Esophagus squamous epithelium (tissue), 5 donors: ENCODE data around the gene MOCOS. TPM values are rescaled to one million over a fixed set of nuclear protein-coding genes. Genes with fewer than 3 reads are reported as not detected.

Source experiments
- DNase-seq: peaks from one replicate; lab custom pipeline; 2025; lab: John Stamatoyannopoulos, UW
- H3K27ac ChIP-seq, 4 donors: fragments of 200-600 bp; sonication (generic); one replicate each; pipeline ENCODE4 v1.5.1; 2016 to 2019; ENCODE audit warnings: mild to moderate bottlenecking in 1 of 4
- H3K27me3 ChIP-seq, 4 donors: fragments of 200-600 bp; sonication (generic); 1 replicate in 3 of 4; 2 replicates in 1 of 4; pipeline versions ENCODE4 v1.5.1 to v1.6.0; 2017 to 2021; ENCODE audit warnings: antibody characterized with exemption in 1 of 4
- H3K36me3 ChIP-seq, 3 donors: fragments of 200-600 bp; sonication (generic); one replicate each; pipeline ENCODE4 v1.5.1; 2016 to 2019
- H3K4me1 ChIP-seq, 3 donors: fragments of 200-600 bp; sonication (generic); one replicate each; pipeline ENCODE4 v1.5.1; 2017 to 2019
- H3K4me3 ChIP-seq, 4 donors: fragments of 200-600 bp; sonication (generic); 1 replicate in 3 of 4; 2 replicates in 1 of 4; pipeline ENCODE4 v1.5.1; 2016 to 2019; ENCODE audit warnings: mild to moderate bottlenecking in 2 of 4, moderate library complexity in 1 of 4
- H3K9me3 ChIP-seq, 3 donors: fragments of 200-600 bp; sonication (generic); one replicate each; pipeline ENCODE4 v1.5.1; 2016 to 2019
- CTCF ChIP-seq, 6 experiments: fragments of 450-650 bp in 4 of 6; fragments of 200-600 bp in 2 of 6; sonication (generic) in 2 of 6; IDR thresholded peaks; one replicate each; pipeline ENCODE4 v1.5.1; 2016 to 2019; ENCODE audit warnings: antibody characterized with exemption in 6 of 6, mild to moderate bottlenecking in 4 of 6, moderate library complexity in 4 of 6
- POLR2A ChIP-seq, 4 donors: fragments of 450-650 bp; IDR thresholded peaks; one replicate each; pipeline ENCODE4 v1.6.1; 2017; ENCODE audit warnings: antibody characterized with exemption in 4 of 4, mild to moderate bottlenecking in 4 of 4, moderate library complexity in 3 of 4
- WGBS, 2 donors: methylation state at CpG; one replicate each; pipeline ENCODE4 v1.1.5; 2018; 5-methylcytosine and 5-hydroxymethylcytosine counted together
- intact Hi-C: fragments of 100-400 bp; cut with DNase I; formaldehyde crosslinking; loops from one replicate; pipeline ENCODE4 v1.15.0; 2022
- total RNA-seq, 4 donors: library from RNA; depleted of rRNA; stranded (reverse); fragments of >200 nt; gene quantifications; one replicate each; pipeline ENCODE4 v1.1.0, GENCODE V29; 2016
- donor health status: DM: yes; HTN: yes; CAD: no.

MOCOS gene
- total RNA-seq, 4 donors from 2014 or later: 4.4 to 11.8 (median 7.0) TPM

GRCh38 chr18:36250827-36251226, 63.5 kb downstream of the MOCOS start:
- no peaks in the 10 kb centered on the region for H3K4me1 ChIP-seq
- no peak overlapping the region for H3K4me3 ChIP-seq
- peaks cover 0 to 12% (median 0%) of the 10 kb centered on the region in 3 donors for H3K9me3 ChIP-seq
- 70 to 87% methylated on average over 2 of the region's 2 CpGs for WGBS, 2 donors
- H3K36me3 ChIP-seq: peaks cover 0 to 18% (median 0%) of the 10 kb centered on the region in 3 donors
- no peak for DNase-seq
- no peak overlapping the region for H3K27ac ChIP-seq
- no peaks in the 10 kb centered on the region for H3K27me3 ChIP-seq
- TF ChIP-seq CTCF (IDR thresholded peaks at IDR 0.05) (no peak), POLR2A (IDR thresholded peaks at IDR 0.05) (no peak)
- intact Hi-C loops: no loop called here

- Histone ChIP-seq H3K9me3 (no peaks in the 10 kb centered on the region), H3K27ac (no peak overlapping the region), H3K27me3 (no peaks in the 10 kb centered on the region), H3K4me3 (no peak overlapping the region), H3K4me1 (no peaks in the 10 kb centered on the region), H3K36me3 (peaks cover 0 to 11% (median 0%) of the 10 kb centered on the region in 3 donors)
- TF ChIP-seq POLR2A (IDR thresholded peaks at IDR 0.05): no peak
- no peak for TF ChIP-seq CTCF (IDR thresholded peaks at IDR 0.05)
- 80% methylated on average over 10 of the region's 10 CpGs for WGBS, 2 donors
- intact Hi-C loops: no loop called here
- no peak for DNase-seq
Observed at GRCh38 chr18:36255072-36255698, 67.9 kb downstream of the MOCOS start.

- H3K9me3 ChIP-seq: no peaks in the 10 kb centered on the region
- 93% methylated on average over 7 of the region's 7 CpGs for WGBS, 2 donors
- H3K27ac ChIP-seq: no peak overlapping the region
- intact Hi-C loops: no loop called here
- no peak overlapping the region for H3K4me3 ChIP-seq
- H3K4me1 ChIP-seq: no peaks in the 10 kb centered on the region
- DNase-seq: no peak
- H3K27me3 ChIP-seq: no peaks in the 10 kb centered on the region
- no peak for TF ChIP-seq POLR2A (IDR thresholded peaks at IDR 0.05)
- TF ChIP-seq CTCF (IDR thresholded peaks at IDR 0.05): no peak
- peaks cover 0 to 17% (median 0%) of the 10 kb centered on the region in 3 donors for H3K36me3 ChIP-seq
Observed at GRCh38 chr18:36256094-36256493, 68.8 kb downstream of the MOCOS start.

DNA sequence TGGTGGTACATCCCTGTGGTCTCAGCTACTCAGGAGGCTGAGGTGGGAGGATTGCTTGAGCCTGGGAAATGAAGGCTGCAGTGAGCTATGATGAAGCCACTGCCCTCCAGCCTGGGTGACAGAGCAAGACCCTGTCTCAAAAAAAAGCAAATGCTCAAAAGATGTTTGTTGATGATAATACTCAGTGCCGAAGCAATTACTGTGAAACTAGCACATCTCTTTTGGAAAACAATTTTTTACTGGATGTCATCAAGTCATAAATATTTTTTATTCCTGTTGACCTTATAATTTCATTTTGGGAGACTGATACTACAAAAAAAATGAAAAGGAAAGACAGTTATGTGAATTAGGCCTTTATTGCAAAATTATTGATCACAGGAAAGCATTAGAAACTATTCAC, 75.7 kb downstream of the MOCOS start:
- no peak for DNase-seq
- Histone ChIP-seq H3K27ac (no peak overlapping the region), H3K27me3 (no peaks in the 10 kb centered on the region), H3K4me3 (no peak overlapping the region), H3K9me3 (no peaks in the 10 kb centered on the region), H3K36me3 (peaks cover 0 to 10% (median 0%) of the 10 kb centered on the region in 3 donors), H3K4me1 (no peaks in the 10 kb centered on the region)
- 90 to 100% methylated on average over 1 of the region's 1 CpG for WGBS, 2 donors
- TF ChIP-seq POLR2A (IDR thresholded peaks at IDR 0.05): no peak
- TF ChIP-seq CTCF (IDR thresholded peaks at IDR 0.05): no peak
- intact Hi-C loops: no loop called here

- H3K9me3 ChIP-seq: no peaks in the 10 kb centered on the region
- H3K4me1 ChIP-seq: no peaks in the 10 kb centered on the region
- DNase-seq: no peak
- intact Hi-C loops: no loop called here
- H3K27me3 ChIP-seq: no peaks in the 10 kb centered on the region
- no peak overlapping the region for H3K4me3 ChIP-seq
- no peak overlapping the region for H3K27ac ChIP-seq
- 78 to 91% methylated on average over 8 of the region's 8 CpGs for WGBS, 2 donors
- TF ChIP-seq POLR2A (IDR thresholded peaks at IDR 0.05) (no peak), CTCF (IDR thresholded peaks at IDR 0.05) (no peak)
- H3K36me3 ChIP-seq: peaks cover 0 to 9% (median 0%) of the 10 kb centered on the region in 3 donors
Observed at GRCh38 chr18:36264283-36264682, 77.0 kb downstream of the MOCOS start.
